Thyroid gland (tissue), 4 donors: ENCODE results near the gene AQP9. TPM values are rescaled to one million over a fixed set of nuclear protein-coding genes. Genes with fewer than 3 reads are reported as not detected.
A peak's percentile ranks its signal among the peaks of the same experiment; 100 is the strongest.

Experiments used
- DNase-seq, 2 donors: peaks; one replicate each; pipeline ENCODE4 v3.0.0-alpha.2; 2019
- H3K27ac ChIP-seq, 3 donors: fragments of 200-600 bp; sonication (generic); 1 replicate in 2 of 3; 2 replicates in 1 of 3; pipeline ENCODE4 v1.5.1; 2016 to 2019; ENCODE audit warnings: mild to moderate bottlenecking in 1 of 3, moderate library complexity in 1 of 3
- H3K27me3 ChIP-seq: fragments of 200-600 bp; sonication (generic); one replicate; pipeline ENCODE4 v1.5.1; 2019
- H3K36me3 ChIP-seq, 2 donors: fragments of 200-600 bp; sonication (generic); one replicate each; pipeline ENCODE4 v1.5.1; 2016 to 2019
- H3K4me1 ChIP-seq, 2 donors: fragments of 200-600 bp; sonication (generic); one replicate each; pipeline ENCODE4 v1.5.1; 2017 to 2019
- H3K4me3 ChIP-seq, 3 donors: fragments of 200-600 bp; sonication (generic); replicated peaks in 1 of 3; 1 replicate in 2 of 3; 2 replicates in 1 of 3; pipeline ENCODE4 v1.5.1; 2016; ENCODE audit warnings: mild to moderate bottlenecking in 1 of 3
- H3K9me3 ChIP-seq: fragments of 200-600 bp; sonication (generic); one replicate; pipeline ENCODE4 v1.5.1; 2017
- CTCF ChIP-seq, 6 experiments: fragments of 200-600 bp in 3 of 6; fragments of 450-650 bp in 3 of 6; sonication (generic) in 3 of 6; IDR thresholded peaks; one replicate each; pipeline ENCODE4 v1.5.1; 2016 to 2019; ENCODE audit warnings: antibody characterized with exemption in 6 of 6, mild to moderate bottlenecking in 2 of 6, inconsistent platforms in 1 of 6, moderate library complexity in 1 of 6
- POLR2A ChIP-seq, 2 donors: fragments of 450-650 bp; IDR thresholded peaks; one replicate each; pipeline ENCODE4 v1.6.1; 2017; ENCODE audit warnings: antibody characterized with exemption in 2 of 2, mild to moderate bottlenecking in 2 of 2, moderate library complexity in 1 of 2
- WGBS, 2 donors: methylation state at CpG; one replicate each; pipeline ENCODE4 v1.1.5; 2017; 5-methylcytosine and 5-hydroxymethylcytosine counted together
- intact Hi-C: fragments of 100-400 bp; cut with DNase I; formaldehyde crosslinking; loops from one replicate; pipeline ENCODE4 v1.15.1; 2023
- total RNA-seq, 4 donors: library from RNA; depleted of rRNA; stranded (reverse); fragments of >200 nt; gene quantifications; one replicate each; pipeline ENCODE4 v1.2.3, GENCODE V29; 2016

The AQP9 gene
- total RNA-seq, 4 donors from 2014 or later = 0.21 to 1.6 (median 0.78) TPM; not detected in 1

GRCh38 chr15:58137686-58138085 lies 495 bp upstream of the AQP9 start:
- no peak overlapping the region for H3K27ac ChIP-seq
- H3K27me3 ChIP-seq = no peaks in the 10 kb centered on the region
- H3K4me3 ChIP-seq = no peak overlapping the region
- no peak for TF ChIP-seq POLR2A (IDR thresholded peaks at IDR 0.05)
- intact Hi-C loops = no loop called here
- no peaks in the 10 kb centered on the region for H3K36me3 ChIP-seq
- DNase-seq = no peak
- 92 to 95% methylated on average over 1 of the region's 1 CpG for WGBS, 2 donors
- peaks cover 0 to 3% of the 10 kb centered on the region in 2 donors for H3K4me1 ChIP-seq
- no peaks in the 10 kb centered on the region for H3K9me3 ChIP-seq

- Histone ChIP-seq H3K27ac (peak overlapping the region in 1 of 3 donors; percentile 29), H3K36me3 (no peaks in the 10 kb centered on the region), H3K27me3 (no peaks in the 10 kb centered on the region), H3K9me3 (no peaks in the 10 kb centered on the region), H3K4me1 (peaks cover 0 to 3% of the 10 kb centered on the region in 2 donors), H3K4me3 (no peak overlapping the region)
- DNase-seq = no peak
- intact Hi-C loops = no loop called here
- WGBS, 2 donors = 32 to 39% methylated on average over 5 of the region's 5 CpGs
- TF ChIP-seq POLR2A (IDR thresholded peaks at IDR 0.05) (no peak), CTCF (IDR thresholded peaks at IDR 0.05) (no peak)
Measured at GRCh38 chr15:58139276-58139988, 1.3 kb downstream of the AQP9 start.

- Histone ChIP-seq H3K4me3 (no peak overlapping the region), H3K9me3 (no peaks in the 10 kb centered on the region), H3K27ac (peak overlapping the region in 1 of 3 donors; percentile 29), H3K36me3 (no peaks in the 10 kb centered on the region), H3K4me1 (peaks cover 0 to 3% of the 10 kb centered on the region in 2 donors), H3K27me3 (no peaks in the 10 kb centered on the region)
- DNase-seq = no peak
- TF ChIP-seq POLR2A (IDR thresholded peaks at IDR 0.05) (no peak), CTCF (IDR thresholded peaks at IDR 0.05) (no peak)
- intact Hi-C loops = no loop called here
- WGBS, 2 donors = 63 to 78% methylated on average over 3 of the region's 3 CpGs
Measured at GRCh38 chr15:58139989-58140522, 1.9 kb downstream of the AQP9 start.

GRCh38 chr15:58141894-58142293 lies 3.7 kb downstream of the AQP9 start:
- H3K27me3 ChIP-seq = no peaks in the 10 kb centered on the region
- no peak overlapping the region for H3K4me3 ChIP-seq
- no peak overlapping the region for H3K27ac ChIP-seq
- 93% methylated on average over 6 of the region's 6 CpGs for WGBS, 2 donors
- no peak for TF ChIP-seq CTCF (IDR thresholded peaks at IDR 0.05)
- TF ChIP-seq POLR2A (IDR thresholded peaks at IDR 0.05) = no peak
- DNase-seq = no peak
- H3K9me3 ChIP-seq = no peaks in the 10 kb centered on the region
- intact Hi-C loops = no loop called here
- H3K4me1 ChIP-seq = peaks cover 5 to 11% of the 10 kb centered on the region in 2 donors
- no peaks in the 10 kb centered on the region for H3K36me3 ChIP-seq

- H3K4me3 ChIP-seq = no peak overlapping the region
- intact Hi-C loops = no loop called here
- no peaks in the 10 kb centered on the region for H3K9me3 ChIP-seq
- DNase-seq = no peak
- H3K36me3 ChIP-seq = no peaks in the 10 kb centered on the region
- H3K27ac ChIP-seq = no peak overlapping the region
- TF ChIP-seq CTCF (IDR thresholded peaks at IDR 0.05) (no peak), POLR2A (IDR thresholded peaks at IDR 0.05) (no peak)
- no peaks in the 10 kb centered on the region for H3K27me3 ChIP-seq
- H3K4me1 ChIP-seq = peaks cover 13 to 21% of the 10 kb centered on the region in 2 donors
- WGBS, 2 donors = 83 to 84% methylated on average over 6 of the region's 6 CpGs
Measured at GRCh38 chr15:58142827-58143461, 4.8 kb downstream of the AQP9 start.
